HG03439 (cell line): Measurements from ENCODE around the gene SEMA3G.

ENCODE experiments used
- ATAC-seq: cut with Tn5 transposase; IDR thresholded peaks from one replicate; pipeline ENCODE4 v1.9.1; 2021; ENCODE audit warnings: mild to moderate bottlenecking, moderate library complexity; ENCODE audit not compliant: unreplicated experiment

The SEMA3G gene

GRCh38 chr3:52422669-52423068 lies 22.2 kb downstream of the SEMA3G start:
- no peak for ATAC-seq

- ATAC-seq = no peak
Observed at GRCh38 chr3:52420388-52420787, 24.5 kb downstream of the SEMA3G start.

- no peak for ATAC-seq
Observed at GRCh38 chr3:52415800-52416199, 29.1 kb downstream of the SEMA3G start.

- no peak for ATAC-seq
Observed at GRCh38 chr3:52408466-52408865, 36.4 kb downstream of the SEMA3G start.

DNA sequence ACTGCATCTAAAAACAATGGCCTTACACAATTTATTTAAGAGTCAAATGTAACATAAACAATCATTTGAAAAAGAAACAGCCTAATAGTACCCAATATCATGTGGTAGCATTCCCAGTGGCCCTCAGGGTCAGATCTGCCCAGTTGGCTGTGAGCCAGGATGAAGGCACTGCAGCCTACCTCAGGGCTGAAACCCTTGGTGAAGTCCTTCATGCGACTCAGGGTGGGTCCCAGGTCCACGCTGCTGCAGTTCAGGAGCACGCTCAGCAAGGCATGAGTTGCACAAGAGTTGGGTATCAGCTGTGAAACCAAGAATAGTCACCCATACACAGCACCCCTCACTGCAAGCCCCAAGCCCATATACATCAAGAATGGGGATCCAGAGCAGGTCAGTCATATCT lies 37.1 kb downstream of the SEMA3G start:
- no peak for ATAC-seq

- no peak for ATAC-seq
Observed at GRCh38 chr3:52406791-52407510, 38.0 kb downstream of the SEMA3G start.

DNA sequence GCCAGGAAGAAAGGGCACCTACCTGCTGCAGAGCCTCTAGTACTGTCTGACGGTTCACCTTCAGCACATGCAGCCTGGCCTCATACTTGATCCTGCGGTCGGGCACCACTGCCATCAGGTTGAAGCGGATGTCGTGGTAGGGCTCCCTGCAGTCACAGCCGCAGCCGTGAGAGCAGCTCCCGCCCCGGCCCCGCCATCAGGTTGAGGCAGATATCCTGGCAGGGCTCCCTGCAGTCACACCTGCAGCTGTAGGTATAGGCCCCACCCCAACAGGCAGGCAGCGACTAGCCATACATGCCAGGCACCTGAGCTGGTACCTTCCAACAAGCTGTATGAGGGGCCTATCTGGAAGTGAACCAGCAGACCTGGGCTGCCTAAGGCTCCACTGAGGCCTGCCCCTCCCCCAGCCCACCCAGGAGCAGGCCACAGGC lies 38.7 kb downstream of the SEMA3G start:
- ATAC-seq = no peak

DNA sequence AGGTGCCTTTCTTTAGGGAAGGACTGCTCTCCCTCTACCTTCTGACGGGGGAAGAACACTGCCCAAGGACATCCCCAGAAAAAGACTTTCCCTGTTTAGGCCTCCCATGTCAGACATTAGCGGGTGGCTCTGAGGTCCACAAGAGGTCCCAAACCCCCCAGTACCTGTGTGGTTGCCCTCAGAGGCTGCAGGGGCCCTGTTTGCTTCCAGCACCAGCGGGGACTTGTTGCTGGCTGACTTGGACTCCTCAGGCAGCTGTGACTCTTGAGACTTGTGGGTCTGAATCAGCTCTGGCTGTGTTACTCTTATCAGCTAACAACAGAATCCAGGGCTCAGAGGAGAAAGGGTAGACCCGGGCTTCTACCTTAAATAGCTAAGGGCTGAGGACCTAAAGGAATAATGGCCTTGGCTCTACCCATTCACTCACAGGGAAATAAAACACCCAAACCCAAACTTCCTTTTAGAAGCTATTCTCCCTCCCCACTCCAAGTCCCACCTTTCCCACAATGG lies 39.2 kb downstream of the SEMA3G start:
- no peak for ATAC-seq

DNA sequence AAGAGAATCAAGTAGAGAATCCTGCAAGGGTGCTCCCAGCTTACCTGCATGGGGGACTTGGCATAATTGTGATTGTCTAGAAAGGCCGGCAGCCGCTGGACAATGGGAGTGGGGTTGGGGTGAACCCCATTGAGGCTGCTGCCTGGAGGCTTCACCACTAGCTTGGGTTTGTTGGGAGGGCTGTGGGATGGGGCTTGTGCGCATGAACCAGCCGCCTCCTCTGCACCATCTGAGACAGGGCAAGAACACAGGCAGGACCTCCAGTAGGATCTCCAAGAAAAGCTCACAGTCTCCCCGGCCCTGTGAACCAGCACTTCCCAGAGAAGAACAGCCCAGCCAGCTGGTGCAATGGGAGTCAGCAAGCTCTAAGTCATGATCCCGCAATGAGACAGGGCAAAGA lies 39.8 kb downstream of the SEMA3G start:
- ATAC-seq = no peak

GRCh38 chr3:52404391-52404790 lies 40.5 kb downstream of the SEMA3G start:
- no peak for ATAC-seq

GRCh38 chr3:52403955-52404354 lies 40.9 kb downstream of the SEMA3G start:
- ATAC-seq = no peak

DNA sequence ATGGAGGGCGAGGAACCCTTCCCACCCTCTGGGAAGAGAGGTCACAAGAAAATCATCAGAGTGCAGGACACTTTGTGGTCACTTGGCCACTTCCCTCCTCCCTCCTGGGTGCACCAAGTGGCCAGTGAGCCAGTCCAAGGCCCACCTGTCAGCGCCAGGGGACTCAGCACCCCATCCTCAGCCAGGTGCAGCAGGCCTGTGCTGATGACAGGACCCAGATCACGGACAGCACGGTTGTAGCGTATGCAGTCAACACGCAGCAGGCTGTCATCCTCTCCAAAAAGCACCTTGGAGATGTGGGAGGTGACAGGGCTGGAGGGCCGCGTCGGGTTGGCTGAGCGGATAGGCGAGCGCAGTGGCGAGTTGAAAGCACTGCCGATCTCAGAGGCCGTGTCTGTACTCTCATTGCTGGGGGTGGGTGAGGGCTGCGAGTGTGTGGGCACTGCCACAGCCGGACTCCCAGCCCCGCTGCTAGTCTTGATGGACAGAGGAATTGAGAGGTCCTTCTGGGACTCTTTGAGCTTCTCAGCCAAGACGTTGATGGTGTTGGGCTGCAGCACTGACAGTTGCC lies 41.5 kb downstream of the SEMA3G start:
- no peak for ATAC-seq

- ATAC-seq = no peak
Observed at GRCh38 chr3:52402706-52403270, 42.1 kb downstream of the SEMA3G start.

GRCh38 chr3:52402101-52402521 lies 42.8 kb downstream of the SEMA3G start:
- no peak for ATAC-seq

DNA sequence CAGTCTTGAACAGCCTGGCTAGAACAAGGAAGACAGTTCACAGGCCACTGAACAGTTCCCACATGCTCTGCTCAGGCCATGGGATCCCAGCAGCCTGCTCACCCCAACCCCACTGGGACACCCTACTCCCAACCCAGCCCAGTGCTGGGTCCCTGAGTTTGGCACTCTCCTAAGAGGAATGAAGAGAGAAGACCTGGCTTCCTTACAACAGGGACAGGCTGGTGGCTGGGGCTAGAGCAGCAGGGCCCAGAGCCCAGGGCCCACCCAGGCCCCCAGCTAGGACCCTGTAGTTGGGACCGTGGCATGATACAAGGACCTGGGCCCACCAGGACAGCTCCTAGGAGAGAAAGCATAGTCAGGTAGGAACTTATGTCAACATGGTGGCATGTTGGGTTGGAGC lies 43.4 kb downstream of the SEMA3G start:
- ATAC-seq = no peak

DNA sequence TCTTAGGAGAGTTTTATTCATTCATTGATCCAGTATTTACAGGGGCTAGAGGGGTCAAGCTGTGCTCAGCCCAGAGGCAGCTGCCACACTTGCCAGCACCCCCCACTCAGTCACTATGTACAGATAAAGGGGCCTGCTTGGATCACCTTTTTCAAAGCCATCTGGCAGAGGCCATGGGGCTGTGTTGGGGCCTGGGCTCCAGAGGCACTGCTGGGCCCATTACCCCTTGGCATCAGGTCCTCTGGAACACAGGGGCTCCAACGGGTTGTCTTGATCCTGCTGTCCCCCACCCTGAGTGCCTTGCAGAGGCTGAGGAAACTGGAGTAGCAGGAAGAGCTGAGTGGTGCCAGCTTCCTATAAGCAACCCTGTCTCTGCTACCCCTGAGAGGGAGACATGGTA lies 43.9 kb downstream of the SEMA3G start:
- ATAC-seq = no peak

GRCh38 chr3:52400275-52400793 lies 44.6 kb downstream of the SEMA3G start:
- ATAC-seq = no peak

DNA sequence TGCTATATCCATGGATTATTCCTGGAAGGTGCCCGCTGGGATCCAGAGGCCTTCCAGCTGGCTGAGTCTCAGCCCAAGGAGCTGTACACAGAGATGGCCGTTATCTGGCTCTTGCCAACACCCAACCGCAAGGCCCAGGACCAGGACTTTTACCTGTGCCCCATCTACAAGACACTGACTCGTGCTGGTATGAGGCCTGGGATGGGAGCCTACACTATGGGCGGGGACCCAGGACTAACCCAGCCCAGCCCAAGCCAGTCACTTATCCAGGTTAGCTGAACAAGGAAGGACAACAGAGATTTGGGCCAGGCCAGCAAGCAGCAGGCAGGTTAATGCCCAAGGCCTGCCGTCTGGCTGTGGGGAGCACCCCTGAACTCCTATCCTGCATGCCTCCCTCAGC lies 45.3 kb downstream of the SEMA3G start:
- ATAC-seq = no peak

DNA sequence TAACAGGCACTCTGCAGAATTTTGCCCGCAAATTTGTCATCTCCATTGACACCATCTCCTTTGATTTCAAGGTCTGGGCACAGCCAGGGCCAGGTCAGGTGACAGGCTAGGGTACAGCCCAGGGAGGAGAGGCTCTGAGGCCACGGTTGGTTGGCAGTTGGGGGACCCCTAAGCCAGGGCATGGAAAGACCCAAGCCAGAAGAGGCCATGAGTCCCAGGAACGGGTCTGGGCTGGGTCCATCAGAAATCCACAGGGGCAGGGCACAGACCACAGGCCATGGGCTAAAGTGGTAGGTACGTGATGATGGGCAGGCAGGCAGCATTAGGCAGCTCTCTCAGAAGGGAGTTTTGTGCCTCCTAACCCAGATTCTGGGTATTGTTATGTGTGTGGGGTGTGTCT lies 45.8 kb downstream of the SEMA3G start:
- ATAC-seq = no peak

GRCh38 chr3:52398670-52399081 lies 46.2 kb downstream of the SEMA3G start:
- ATAC-seq = no peak

DNA sequence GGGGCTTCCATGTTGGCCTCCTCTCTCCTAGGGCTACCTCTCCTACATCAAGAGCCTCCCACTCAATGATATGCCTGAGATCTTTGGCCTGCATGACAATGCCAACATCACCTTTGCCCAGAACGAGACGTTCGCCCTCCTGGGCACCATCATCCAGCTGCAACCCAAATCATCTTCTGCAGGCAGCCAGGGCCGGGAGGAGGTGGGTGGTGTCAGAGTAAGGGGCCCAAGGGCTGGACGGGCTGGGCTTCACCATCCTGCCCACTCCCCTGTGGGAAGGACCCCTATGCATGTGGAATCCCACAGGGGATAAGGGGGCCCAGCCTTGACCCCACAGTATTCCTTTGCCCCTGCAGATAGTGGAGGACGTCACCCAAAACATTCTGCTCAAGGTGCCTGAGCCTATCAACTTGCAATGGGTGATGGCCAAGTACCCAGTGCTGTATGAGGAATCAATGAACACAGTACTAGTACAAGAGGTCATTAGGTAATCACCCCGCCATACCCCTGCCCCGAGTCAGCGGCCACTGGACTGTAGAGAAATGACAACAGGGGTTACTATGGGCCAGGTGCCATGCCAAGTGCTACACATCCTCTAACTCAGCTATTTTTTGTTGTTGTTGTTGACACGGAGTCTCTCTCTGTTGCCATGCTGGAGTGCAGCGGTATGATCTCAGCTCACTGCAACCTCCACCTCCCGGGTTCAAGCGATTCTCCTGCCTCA lies 47.1 kb downstream of the SEMA3G start:
- ATAC-seq = no peak
